Measurements from ENCODE around the gene CYBA. TPM values are rescaled to one million over a fixed set of nuclear protein-coding genes. Genes with fewer than 3 reads are reported as not detected.

The CYBA gene
- polyA plus RNA-seq, 1 donor, result 52.9 TPM

Other genes starting within 250 kb of the CYBA start
- 1.7 TPM for gene ZFPM1, start 197.8 kb downstream of the CYBA start, polyA plus RNA-seq (ENCODE audit: insufficient read length)
- 34.0 TPM for gene ZC3H18, start 80.7 kb downstream of the CYBA start, polyA plus RNA-seq (ENCODE audit: insufficient read length)
- not detected for gene IL17C, start 12.5 kb downstream of the CYBA start, polyA plus RNA-seq (ENCODE audit: insufficient read length)
- gene MVD, start 12.0 kb upstream of the CYBA start, polyA plus RNA-seq (ENCODE audit: insufficient read length), result 27.3 TPM
- gene SNAI3, start 35.5 kb upstream of the CYBA start, polyA plus RNA-seq (ENCODE audit: insufficient read length), result 6.4 TPM
- 14.6 TPM for gene RNF166, start 55.4 kb upstream of the CYBA start, polyA plus RNA-seq (ENCODE audit: insufficient read length)
- 13.3 TPM for gene CTU2, start 55.5 kb upstream of the CYBA start, polyA plus RNA-seq (ENCODE audit: insufficient read length)
- gene PIEZO1, start 134.2 kb upstream of the CYBA start, polyA plus RNA-seq (ENCODE audit: insufficient read length), result 71.1 TPM
- gene CDT1, start 152.7 kb upstream of the CYBA start, polyA plus RNA-seq (ENCODE audit: insufficient read length), result 8.5 TPM
- 60.7 TPM for gene APRT, start 160.9 kb upstream of the CYBA start, polyA plus RNA-seq (ENCODE audit: insufficient read length)
- 20.1 TPM for gene GALNS, start 205.9 kb upstream of the CYBA start, polyA plus RNA-seq (ENCODE audit: insufficient read length)
- gene TRAPPC2L, start 206.1 kb upstream of the CYBA start, polyA plus RNA-seq (ENCODE audit: insufficient read length), result 51.7 TPM
- not detected for gene PABPN1L, start 215.6 kb upstream of the CYBA start, polyA plus RNA-seq (ENCODE audit: insufficient read length)

All from hindlimb muscle (tissue), 1 donor.